ENCODE results near the gene SERPINB6.

The SERPINB6 gene

DNA sequence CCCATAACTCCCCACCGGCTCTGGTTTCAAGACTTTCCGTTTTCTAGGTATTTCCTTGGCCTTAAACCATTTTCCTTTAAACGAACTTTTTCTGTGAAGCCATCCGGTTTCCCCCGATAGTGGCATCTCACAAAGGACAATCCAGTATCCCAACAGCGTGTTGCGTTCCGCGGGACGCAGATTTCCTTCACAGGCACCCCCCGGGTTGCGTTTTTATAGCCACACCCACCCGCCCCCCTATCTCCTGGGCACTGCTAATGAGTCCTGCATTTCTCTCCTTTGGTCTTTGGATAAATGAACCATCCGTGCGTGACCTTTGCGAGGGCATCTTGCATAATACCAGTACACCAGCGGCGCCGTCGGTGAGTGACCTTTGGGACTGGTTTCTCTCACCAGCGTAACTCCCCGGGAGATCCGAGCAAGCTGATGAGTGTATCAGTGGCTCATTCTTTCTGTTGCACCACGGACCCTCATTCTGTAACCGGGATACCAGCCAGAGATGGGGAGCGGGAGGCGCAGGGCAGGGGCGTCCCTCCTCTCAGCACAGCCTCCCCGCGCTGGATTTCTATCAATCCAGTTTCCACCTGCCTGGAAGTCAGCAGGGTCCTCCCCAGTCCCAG, 27.7 kb upstream of the SERPINB6 start:
- no peak for DNase-seq

DNA sequence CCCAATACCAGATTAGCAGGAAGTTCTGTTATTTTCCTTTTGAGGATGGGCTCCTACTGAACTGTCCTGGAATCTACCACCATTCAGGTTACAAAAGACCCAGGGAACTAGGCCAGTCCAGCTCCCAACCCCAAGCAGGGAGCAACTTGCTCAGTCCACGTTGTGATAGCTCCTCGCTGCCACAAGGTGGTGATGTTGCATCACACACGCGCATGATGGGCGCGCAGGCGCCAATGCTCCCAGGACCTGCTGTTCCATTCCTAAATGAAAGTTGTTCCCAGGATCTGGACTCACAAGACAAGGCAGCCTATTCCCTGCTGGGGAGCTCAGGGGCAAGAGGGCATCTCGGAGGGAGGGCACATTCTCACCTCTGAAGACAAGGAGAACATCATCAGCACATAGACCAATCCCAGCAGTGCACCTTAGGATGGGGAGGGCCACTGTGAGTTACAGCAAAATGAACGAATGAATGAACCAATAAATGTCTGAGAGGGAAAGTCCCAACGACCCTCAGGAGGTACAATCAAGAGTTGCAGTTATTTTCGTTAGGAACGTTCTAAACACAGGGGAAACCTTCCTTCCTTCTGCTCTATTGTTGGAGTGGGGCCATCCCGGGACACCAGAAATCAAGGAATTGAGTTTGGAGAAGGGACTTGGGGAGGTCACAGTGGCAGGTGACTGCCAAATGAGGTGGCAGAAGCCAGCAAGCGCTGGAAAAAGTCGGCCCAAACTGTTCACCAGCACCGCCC, 27.1 kb upstream of the SERPINB6 start:
- DNase-seq = peak in 1 of 2 experiments; percentile 45

DNA sequence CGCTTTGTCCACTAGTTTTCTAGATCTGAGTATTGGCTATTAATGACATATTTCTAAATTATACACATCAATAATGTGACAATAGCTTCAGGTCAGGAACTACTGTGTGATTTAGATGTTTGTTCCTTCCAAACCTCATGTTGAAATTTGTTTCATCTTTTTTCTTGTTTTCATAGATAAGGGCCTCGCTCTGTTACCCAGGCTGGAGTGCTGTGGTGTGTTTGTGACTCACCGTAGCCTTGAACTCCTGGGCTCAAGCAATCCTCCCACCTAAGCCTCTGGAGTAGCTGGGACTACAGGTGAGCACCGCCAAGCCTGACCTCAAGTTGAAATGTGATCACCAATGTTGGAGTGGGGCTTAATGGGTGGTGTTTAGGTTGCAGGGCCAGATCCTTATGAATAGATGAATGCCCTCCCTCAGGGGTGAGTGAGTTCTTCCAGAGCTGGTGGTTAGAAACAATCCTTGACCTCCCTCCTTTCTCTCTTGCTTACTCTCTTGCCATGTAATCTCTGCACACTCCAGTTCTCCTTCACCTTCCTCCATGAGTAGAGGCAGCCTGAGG, 22.5 kb upstream of the SERPINB6 start:
- DNase-seq = no peak

DNA sequence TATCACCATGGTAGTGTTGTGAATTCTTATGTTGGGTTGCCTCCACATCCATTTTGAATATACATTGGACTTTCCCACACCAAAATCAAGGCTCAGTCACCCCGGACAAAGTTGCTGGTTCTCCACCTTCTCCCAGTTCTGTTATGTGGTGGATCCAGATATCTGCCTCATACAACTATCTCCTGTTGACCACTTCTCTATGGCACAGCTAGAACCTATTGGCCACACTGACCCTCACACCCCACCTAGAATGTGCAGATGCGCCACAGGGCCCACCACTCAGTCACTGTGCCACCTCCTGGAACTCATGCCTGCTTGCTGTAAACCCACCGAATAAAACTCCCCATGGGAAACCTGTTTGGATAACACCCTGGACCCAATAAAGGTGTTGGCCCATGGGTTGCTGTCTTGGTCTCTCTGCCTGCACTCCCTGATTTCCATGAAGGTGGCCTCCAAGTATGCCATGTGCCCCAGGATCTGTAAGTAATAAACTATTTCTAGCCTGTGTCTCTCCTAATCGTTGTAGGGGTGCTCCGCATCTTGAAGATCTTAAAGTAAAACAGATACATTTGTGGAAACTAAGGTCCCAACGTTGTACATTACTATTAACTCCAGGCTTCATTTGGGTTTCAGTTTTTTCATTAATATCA, 21.1 kb upstream of the SERPINB6 start:
- DNase-seq = no peak

DNA sequence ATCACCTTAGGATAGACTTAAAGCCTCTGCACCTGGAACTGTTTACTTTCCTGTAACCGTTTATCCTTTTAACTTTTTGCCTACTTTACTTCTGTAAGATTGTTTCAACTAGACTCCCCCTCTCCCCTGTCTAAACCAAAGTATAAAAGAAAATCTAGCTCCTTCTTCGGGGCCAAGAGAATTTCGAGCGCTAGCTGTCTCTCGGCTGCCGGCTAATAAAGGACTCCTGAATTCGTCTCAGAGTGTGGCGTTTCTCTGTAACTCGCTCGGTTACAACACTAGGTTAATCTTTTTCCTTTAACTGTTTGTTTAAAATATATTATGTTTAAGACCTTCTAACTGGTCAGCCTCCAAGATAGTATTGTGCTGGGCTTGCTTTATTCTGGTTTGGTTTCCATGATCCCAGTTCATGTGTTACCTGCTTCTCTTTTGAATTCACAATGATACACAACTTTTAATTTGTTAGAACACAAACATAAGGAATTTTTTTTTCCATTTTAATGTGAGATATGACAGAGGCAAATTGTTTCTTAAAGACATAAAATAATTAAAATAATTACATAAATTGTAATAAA, 19.7 kb upstream of the SERPINB6 start:
- no peak for DNase-seq

DNA sequence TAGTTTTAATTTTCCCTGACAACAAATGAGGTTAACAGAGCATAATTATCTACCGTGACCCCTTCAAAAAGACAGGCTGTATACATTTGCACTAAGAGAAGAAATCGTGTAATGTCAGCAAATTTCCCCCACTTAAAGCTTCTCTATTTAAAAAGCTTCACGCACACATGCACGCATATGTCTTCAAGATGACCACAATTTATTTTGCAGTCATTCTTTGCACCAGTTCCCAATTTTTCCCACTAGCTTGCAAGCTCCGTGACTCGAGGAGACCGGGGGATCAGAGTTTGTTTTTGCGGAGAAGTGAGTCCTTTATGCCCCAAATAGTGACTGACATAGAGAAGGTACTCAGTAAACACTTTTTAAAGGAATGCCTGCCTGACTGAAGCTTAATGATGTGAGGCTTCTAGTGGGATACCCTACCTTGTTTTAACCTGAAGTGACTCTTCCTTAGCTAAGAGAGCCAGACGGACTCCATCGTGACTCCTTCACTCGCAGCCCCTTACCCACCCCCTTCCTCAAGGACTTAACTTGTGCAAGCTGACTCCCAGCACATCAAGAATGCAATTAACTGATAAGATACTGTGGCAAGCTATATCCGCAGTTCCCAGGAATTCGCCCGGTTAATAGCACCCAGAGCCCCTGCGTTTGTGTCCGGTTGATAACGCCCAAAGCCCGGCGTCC, 19.0 kb upstream of the SERPINB6 start:
- no peak for DNase-seq

DNA sequence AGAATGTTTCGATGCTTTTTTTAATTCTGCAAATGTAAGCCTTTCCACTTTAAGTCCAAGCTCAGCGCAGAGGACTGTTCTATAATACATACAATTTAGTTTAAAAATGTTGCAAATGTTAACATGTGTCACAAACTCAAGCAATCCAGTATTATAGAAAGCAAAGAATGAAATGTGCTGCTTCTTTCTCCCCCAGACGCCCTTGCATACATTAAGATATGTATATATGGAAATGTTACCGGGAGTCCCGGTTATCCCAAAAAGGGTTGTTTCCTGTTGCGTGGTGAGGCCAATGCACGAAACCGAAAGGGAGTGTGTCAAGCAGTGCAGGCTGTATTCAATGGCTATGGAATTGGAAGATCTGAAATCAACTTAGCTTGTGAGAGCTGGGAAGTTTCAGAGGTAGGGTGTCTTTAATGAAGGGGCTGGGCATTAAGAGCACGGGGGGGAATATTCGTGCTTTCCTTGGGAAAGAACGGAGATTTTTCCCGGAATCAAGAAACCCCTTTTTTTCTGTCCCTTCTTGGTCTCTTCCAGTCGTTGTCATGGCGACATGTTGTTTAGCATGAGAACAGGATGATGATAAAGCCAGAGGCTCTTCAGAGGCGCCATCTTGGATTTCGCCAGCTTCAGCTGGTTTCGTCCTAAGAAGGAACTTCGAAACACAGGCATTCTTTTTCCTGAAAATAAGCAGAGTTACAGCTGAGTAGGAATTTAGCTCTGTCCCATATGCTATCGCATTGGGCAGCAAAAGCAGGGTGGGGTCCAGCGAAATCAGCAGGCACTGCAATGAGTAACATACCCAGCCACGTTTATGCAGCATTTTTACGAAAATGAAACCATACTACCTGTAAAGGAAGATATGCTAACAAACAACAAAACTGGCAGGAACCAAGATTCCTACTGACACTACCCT, 18.2 kb upstream of the SERPINB6 start:
- DNase-seq = peak; percentile 49 to 71

DNA sequence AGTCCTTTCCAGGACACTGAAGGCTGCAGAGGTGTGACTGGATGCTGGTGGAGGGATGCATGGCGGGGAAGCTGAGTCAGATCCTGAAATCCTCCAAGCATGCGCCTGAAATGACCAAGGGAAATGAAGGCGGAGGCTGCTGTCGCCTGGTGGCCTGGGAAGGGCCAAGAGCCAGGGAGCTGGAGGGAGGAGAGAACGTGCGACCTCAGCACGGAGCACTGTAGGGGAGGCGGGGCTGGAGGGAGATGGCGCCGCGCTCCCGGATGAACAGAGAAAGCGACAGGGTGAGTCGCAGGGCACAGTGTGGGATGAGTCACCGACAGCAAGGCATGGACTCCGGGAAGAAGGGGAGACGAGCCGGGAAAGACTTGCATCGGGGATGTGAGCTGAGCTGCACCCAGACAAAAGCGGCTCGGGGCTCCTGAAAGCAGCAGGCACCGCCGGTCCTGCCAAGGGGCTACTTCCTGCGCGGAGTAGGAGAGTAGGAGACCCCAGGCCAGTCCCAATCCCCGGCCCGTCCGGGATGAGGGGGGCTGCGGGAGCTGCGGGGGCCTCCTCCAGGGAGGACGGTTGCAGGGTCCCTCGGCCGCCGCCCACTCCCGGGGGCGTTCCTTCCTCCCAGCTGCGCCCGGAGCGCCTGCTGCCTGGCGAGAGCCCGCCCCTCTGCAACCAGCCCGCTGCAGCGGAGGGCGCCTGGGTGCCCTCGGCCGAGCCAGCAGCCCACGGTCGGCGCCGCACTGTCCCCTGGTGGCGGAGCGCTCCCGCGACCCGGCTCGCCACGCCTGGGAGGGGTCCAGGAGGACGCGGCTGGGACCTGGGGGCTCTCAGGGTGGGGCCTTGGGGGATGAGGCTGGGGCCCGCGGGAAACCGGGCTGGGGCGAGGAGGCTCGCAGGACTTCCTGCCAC, 17.3 kb upstream of the SERPINB6 start:
- peak; percentile 66 to 74 for DNase-seq

DNA sequence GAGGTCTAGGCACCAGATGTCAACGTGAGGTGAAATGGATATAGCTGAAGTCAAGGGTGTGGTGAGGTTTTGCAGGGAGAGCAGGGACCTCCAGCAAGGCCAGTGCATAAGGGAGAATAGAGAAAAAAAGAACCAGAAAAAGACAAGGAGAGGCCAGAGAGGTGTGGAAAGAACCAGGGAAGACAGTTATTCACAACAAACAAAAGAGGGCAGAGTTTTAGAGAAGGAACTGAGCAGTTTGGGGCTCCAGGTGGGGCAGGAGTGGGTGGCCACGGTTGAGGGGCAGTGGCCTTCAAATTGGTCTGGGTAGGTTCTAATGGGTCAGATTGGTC, 16.7 kb upstream of the SERPINB6 start:
- no peak for DNase-seq

DNA sequence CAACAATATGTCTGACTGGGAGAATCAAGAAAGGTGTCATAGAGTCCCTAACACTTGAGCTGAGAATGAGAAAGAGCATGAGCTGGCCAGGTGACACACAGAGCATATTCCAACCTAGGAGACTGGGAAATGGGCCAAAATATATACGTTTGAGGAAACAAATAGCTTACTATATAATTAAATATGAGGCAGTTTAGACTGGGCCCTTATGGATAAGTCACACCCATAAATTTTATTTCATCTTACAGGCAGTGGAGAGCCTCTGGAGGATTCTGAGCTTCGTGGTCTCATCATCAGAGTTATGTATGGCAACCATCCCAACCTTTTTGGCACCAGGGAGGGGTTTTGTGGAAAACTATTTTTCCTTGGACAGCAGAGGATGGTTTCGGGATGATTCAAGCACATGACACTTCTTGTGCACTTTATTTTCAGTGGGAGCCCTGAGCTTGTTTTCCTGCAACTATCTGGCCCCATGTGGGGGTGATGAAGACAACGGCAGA, 15.4 kb upstream of the SERPINB6 start:
- no peak for DNase-seq

DNA sequence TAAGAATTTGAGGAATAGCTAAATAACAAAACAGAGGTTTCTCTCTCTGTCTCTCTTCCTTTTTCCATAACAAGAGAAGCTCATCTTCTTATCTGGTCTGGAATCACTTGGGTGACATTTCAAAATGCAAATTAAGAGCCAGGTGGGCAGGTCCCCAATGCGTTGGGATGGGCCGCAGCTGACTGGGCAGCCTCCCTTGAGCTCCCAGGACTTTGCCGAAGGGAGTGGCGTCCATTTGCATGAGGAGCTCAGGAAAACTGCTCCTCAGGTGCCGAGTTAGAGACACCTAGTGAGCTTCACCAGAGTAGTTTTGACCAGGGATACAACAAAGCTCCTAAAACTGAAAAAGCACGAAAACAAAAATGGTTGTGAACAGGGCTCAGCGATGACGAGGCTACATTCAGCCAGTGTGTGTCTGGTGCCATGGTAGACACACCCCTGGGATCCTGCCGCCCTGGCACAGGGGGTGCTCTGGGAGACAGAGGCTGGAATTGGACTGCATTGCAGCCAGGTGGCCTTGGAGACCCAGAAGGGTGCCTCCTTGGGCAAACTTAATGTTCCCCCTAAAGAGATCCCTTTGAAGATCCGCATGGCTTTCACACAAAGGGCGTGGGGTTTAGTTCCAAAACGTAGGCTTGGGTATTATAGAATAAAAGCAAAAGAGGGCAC, 13.5 kb upstream of the SERPINB6 start:
- DNase-seq = no peak

DNA sequence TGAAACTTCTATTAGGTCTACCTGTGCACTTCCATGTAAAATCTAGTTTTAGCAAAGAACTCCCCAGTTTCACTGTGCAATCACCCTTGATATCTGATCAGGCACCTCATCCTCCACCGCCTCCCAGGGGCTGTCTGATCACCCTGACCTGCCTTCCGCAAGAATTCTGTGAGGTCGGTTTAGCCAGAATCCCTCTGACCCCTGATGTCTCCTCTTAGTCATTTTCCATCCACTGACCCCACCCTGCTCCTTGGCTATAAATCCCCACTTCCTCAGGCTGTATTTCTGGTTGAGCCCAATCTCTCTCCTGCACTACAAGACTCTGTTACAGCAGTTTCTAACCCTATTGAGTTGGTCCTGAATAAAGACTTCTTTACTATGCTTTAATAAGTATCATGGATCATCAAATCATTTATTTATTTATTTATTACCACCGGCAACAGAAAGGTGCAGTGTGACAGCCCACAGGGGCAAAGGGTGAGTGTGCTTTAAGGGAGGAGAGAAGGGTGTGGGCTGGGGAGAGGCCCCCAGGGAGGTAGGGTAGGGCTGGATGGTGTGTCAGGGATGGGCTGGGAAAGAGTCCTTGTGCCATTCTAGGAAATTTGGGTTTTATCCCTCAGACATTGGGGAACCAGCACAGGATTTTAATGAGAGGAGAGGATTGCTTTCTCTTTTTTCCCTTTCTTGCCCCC, 11.2 kb upstream of the SERPINB6 start:
- no peak for DNase-seq

DNA sequence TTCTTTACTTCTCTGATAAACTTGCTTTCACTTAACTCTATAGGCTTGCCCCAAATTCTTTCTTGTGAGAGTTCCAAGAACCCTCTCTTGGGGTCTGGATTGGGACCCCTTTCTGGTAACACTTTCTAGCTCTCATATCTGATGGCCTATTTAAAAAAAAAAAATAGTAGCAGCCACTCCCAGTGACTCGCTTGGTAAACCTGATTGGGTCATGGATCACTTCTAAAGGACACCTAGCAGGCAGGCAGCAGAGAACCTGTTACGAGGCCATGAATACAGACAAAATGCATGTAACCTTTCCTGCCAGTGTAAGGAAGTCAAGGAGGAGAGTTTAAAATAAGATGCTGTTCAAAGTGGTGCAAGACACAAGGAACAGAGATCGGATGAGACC, 9.1 kb upstream of the SERPINB6 start:
- no peak for DNase-seq

DNA sequence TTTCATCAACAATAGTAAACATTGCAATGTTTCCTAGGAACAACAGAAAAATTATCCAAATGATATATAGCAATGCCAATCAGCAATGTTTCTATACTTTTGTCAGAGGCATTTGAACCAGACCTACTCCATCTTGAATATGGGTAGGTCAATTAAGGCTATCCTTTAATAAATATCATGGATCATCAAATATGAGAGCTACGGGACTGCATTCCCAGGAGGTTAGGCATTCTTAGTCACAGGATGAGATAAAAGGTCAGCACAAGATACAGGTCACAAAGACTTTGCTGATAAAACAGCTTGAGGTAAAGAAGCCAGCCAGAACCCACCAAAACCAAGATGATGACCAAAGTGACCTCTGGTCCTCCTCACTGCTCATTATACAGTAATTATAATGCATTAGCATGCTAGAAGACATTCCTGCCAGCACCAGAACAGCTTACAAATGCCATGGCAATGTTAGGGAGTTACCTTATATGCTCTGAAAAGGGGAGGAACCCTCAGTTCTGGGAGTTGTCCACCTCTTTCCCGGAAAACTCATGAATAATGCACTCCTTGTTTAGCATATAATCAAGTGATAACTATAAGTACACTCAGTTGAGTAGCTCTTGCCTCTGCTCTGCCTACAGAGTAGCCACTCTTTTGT, 8.6 kb upstream of the SERPINB6 start:
- no peak for DNase-seq

DNA sequence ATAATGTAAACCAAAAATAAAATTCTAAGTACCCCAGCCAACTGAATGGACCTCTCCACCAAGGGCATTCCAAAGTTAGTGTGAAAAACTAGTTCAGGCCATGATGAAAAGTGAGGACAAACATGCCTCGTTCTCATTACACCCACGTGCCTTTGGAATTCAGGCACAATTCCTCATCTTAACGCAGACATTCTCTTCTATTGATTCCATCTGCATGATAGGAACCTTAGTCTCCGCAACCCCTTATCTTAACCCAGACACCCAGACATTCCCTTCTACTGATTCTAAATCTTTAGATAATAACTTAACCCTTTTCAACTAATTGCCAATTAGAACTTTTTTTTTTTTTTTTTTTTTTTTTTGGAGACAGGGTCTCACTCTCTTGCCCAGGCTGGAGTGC, 7.6 kb upstream of the SERPINB6 start:
- no peak for DNase-seq

DNA sequence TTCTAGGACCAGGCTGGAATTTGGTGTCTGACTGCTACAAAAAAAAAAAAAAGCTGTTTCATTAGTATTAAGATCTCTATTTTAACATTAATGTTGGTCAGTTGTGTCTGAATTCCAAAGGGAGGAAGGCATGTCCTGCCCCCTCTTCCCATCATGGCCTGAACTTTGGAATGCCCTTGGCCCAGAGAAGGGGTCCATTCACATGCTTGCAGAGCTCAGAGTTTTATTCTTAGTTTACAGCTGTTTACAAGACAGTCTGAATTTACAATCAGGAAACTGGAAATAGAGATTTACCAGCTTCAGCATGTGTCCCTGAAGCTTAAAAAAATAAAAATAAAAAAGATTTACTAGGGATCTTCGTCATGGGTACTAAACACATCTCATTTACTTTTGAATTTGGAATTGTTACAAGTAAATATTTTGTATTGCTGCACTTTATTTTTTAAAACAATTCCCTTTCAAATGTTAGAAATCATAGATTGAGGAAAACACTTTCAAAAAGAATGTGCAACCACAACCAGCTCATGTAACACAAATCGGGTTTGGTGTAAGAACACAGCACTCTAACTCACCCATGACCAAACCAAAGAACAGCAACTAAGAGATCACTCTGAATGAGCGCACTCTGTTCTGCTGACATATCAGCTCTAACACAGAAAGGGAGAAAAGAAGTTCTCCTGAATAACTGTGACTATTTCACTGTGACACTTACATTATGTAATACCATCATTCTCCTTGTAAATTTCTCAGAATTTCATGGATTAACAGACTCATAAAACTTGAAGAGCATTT, 6.6 kb upstream of the SERPINB6 start:
- DNase-seq = no peak

DNA sequence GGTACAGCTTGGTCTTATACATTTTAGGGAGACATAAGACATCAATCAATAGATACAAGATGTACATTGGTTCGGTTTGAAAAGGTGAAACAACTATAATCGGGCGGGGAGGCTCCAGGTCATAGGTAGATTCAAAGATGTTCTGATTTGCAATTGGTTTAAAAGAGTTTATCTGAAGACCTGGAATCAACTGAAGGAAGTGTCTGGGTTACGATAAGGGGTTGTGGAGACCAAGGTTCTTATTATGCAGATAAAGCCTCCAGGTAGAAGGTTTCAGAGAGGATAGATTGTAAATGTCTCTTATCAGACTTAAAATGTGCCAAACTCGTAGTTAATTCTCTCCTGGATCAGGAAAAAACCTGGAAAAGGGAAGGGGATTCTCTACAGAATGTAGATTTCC, 5.9 kb upstream of the SERPINB6 start:
- no peak for DNase-seq

DNA sequence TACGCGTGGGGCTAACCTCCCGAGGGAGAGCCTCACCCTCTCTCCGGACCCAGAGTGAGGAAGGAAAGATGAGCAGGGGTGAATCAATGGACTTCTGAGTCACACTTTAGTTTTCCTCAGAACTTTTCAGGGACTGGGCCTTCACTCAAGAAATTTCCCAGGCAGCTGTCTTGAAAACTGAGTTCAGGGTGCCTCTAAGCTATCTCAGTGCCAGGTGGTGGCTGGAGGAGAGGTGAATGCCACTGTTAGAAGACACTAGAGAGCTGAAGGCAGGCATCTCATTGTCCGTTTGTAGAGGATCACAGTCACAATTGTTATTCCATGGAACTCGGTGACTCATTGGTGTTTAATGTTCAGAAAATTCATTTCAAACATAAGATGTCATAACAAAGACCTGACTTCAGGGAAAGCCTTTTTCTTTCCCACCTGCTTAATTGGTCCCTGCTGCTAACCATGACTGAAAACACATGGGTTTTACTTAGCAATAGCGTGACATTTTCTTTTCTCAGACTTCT, 5.3 kb upstream of the SERPINB6 start:
- DNase-seq = no peak
